ENCODE measurements around the gene CREBBP. TPM values are rescaled to one million over a fixed set of nuclear protein-coding genes. Genes with fewer than 3 reads are reported as not detected.

Gene CREBBP
- polyA plus RNA-seq, 2 of the 4 experiments (the other 2 are of a cell fraction), result 8.0 to 13.4 TPM

DNA sequence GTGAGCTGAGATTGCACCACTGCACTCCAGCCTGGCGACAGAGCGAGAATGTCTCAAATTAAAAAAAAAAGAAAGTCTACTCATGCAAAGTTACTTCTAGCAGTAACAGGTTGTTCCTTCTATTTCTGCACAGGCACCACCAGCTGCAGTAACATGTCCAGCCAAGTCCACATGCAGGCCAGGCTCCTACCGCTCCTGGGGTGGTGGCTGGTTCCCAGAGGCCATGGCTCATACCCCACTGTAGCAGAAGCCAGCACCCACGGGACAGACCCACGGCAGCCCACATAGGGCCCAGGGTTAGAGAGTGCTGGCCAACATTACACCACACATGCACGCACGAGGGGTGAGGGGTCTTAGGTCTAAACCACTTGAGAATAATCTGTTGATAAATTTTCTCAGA, 136.5 kb downstream of the CREBBP start:
- Histone ChIP-seq H3K4me1 (no peaks in the 10 kb centered on the region), H3K4me3 (no peak overlapping the region), H3K9me3 (no peaks in the 10 kb centered on the region), H3K4me2 (no peak overlapping the region), H3K27ac (no peak overlapping the region)
- no peak for TF ChIP-seq HOXA7 (CRISPR knock-in tag; IDR thresholded peaks at IDR 0.05)
- ChIA-PET CTCF (interaction anchor here (1.8 kb wide), 1 partner anchor 53 kb away, joined by 5 read pairs; no protein-coding TSS in a partner anchor), POLR2A (interaction anchor here (0.5 kb wide), 1 partner anchor 26 kb away, joined by 3 read pairs; no protein-coding TSS in a partner anchor)
- DNase-seq (ENCODE audit: low read depth in 1 of 2, low spot score in 1 of 2) (no peak), ATAC-seq (no peak), FAIRE-seq (no peak)
- 97% methylated on average over 7 of the region's 7 CpGs for WGBS (ENCODE audit: missing lambda C conversion rate)

DNA sequence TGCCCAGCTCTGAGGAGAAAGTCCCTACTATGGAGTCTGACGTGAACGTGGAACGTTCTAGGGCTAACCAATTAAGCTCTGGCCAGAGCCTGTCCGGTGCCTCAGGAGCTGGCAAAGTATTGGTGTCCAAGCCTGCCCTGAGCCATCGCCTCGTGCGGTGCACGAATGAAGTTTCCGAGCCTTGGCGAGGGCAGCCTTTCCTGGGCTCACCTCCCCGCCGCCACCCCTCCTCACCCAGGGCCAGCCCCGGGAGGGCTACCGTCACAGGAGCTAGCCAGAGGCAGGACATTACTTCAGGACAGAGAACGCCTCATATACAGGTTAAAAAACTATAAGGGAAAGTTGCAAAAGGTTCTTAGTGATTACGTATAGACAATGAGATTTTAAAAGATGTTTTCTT, 139.6 kb downstream of the CREBBP start:
- DNase-seq (ENCODE audit: low read depth in 1 of 2, low spot score in 1 of 2) (no peak), ATAC-seq (no peak), FAIRE-seq (no peak)
- H3K9me3 ChIP-seq, result no peaks in the 10 kb centered on the region
- no peak overlapping the region for H3K4me3 ChIP-seq
- WGBS (ENCODE audit: missing lambda C conversion rate), result 94% methylated on average over 16 of the region's 16 CpGs
- POLR2A ChIA-PET, result no interaction called here
- H3K4me2 ChIP-seq, result no peak overlapping the region
- CTCF ChIA-PET, result no interaction called here
- H3K27ac ChIP-seq, result no peak overlapping the region
- TF ChIP-seq BCL3 (IDR thresholded peaks at IDR 0.05), result no peak
- no peak for TF ChIP-seq FOSL2 (IDR thresholded peaks at IDR 0.05)
- no peak for TF ChIP-seq FOSL2 (CRISPR knock-in tag; IDR thresholded peaks at IDR 0.05)
- no peak for TF ChIP-seq JUN (IDR thresholded peaks at IDR 0.05)
- no peak for TF ChIP-seq RNF2 (IDR thresholded peaks at IDR 0.05; ENCODE audit: borderline replicate concordance, low read depth)
- no peak for TF ChIP-seq FOXS1 (CRISPR knock-in tag; IDR thresholded peaks at IDR 0.05)
- TF ChIP-seq, protein P1, sequence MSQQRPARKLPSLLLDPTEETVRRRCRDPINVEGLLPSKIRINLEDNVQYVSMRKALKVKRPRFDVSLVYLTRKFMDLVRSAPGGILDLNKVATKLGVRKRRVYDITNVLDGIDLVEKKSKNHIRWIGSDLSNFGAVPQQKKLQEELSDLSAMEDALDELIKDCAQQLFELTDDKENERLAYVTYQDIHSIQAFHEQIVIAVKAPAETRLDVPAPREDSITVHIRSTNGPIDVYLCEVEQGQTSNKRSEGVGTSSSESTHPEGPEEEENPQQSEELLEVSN (IDR thresholded peaks at IDR 0.05; ENCODE audit: borderline replicate concordance, low read depth), result no peak
- no peak for TF ChIP-seq CEBPB (IDR thresholded peaks at IDR 0.05)
- TF ChIP-seq CHD4 (IDR thresholded peaks at IDR 0.05; ENCODE audit: borderline replicate concordance), result no peak
- H3K4me1 ChIP-seq, result no peaks in the 10 kb centered on the region

GRCh38 chr16:3740186-3740585, 140.3 kb downstream of the CREBBP start:
- no peak for DNase-seq (ENCODE audit: low read depth in 1 of 2, low spot score in 1 of 2)
- no peaks in the 10 kb centered on the region for H3K9me3 ChIP-seq
- no peak overlapping the region for H3K4me2 ChIP-seq
- ChIA-PET CTCF (interaction anchor here (0.5 to 1.3 kb wide), 2 partner anchors 9 to 12 kb away, joined by 3 read pairs; no protein-coding TSS in a partner anchor), POLR2A (no interaction called here)
- TF ChIP-seq RAD21 (conservative IDR thresholded peaks at IDR 0.05 in 1 of 2, IDR thresholded peaks at IDR 0.05 in 1 of 2), result no peak
- no peak for TF ChIP-seq ZSCAN20 (CRISPR knock-in tag; IDR thresholded peaks at IDR 0.05)
- TF ChIP-seq CHD2 (IDR thresholded peaks at IDR 0.05; ENCODE audit: low read length, partially characterized antibody), result no peak
- no peak for TF ChIP-seq ZFP36 (IDR thresholded peaks at IDR 0.05; ENCODE audit: borderline replicate concordance, partially characterized antibody)
- no peak for FAIRE-seq
- no peak overlapping the region for H3K27ac ChIP-seq
- no peaks in the 10 kb centered on the region for H3K4me1 ChIP-seq
- ATAC-seq, result no peak
- 94% methylated on average over 14 of the region's 14 CpGs for whole genome bisulfite sequencing (ENCODE audit: missing lambda C conversion rate)
- no peak overlapping the region for H3K4me3 ChIP-seq

GRCh38 chr16:3739636-3740035, 140.9 kb downstream of the CREBBP start:
- FAIRE-seq, result no peak
- ChIA-PET POLR2A (no interaction called here), CTCF (interaction anchor here (0.5 to 1.3 kb wide), 2 partner anchors 8 to 12 kb away, joined by 3 read pairs; no protein-coding TSS in a partner anchor)
- WGBS (ENCODE audit: missing lambda C conversion rate), result 94% methylated on average over 9 of the region's 9 CpGs
- H3K27ac ChIP-seq, result no peak overlapping the region
- no peaks in the 10 kb centered on the region for H3K9me3 ChIP-seq
- TF ChIP-seq TP53 (CRISPR knock-in tag; IDR thresholded peaks at IDR 0.05) (no peak), FOSB (CRISPR knock-in tag; IDR thresholded peaks at IDR 0.05) (no peak), HDAC2 (IDR thresholded peaks at IDR 0.05) (no peak), MYC (IDR thresholded peaks at IDR 0.05; ENCODE audit: borderline replicate concordance, low read length) (no peak), ZNF302 (CRISPR knock-in tag; IDR thresholded peaks at IDR 0.05) (no peak), BCL3 (IDR thresholded peaks at IDR 0.05) (no peak)
- TF ChIP-seq, protein P2, sequence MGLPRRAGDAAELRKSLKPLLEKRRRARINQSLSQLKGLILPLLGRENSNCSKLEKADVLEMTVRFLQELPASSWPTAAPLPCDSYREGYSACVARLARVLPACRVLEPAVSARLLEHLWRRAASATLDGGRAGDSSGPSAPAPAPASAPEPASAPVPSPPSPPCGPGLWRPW (IDR thresholded peaks at IDR 0.05), result no peak
- no peak for DNase-seq (ENCODE audit: low read depth in 1 of 2, low spot score in 1 of 2)
- ATAC-seq, result peak in 1 of 2 experiments; percentile 24; a peak in 1 of 6 replicates
- no peak overlapping the region for H3K4me2 ChIP-seq
- H3K4me1 ChIP-seq, result no peaks in the 10 kb centered on the region
- no peak overlapping the region for H3K4me3 ChIP-seq

Data from A549 (cell line).